GM18873 (cell line): ENCODE data around the gene SCGB2B2.
"Not testable (repeated sequence)": the region's sequence is repeated elsewhere in the genome, so short reads cannot be mapped to it uniquely, and the experiment has no call there.

Experiments used
- ATAC-seq: cut with Tn5 transposase; IDR thresholded peaks from one replicate; pipeline ENCODE4 v1.9.1; 2021; ENCODE audit warnings: mild to moderate bottlenecking, moderate library complexity, moderate number of reproducible peaks; ENCODE audit not compliant: unreplicated experiment, low FRiP score

Gene SCGB2B2

GRCh38 chr19:34671972-34672371, 5.0 kb downstream of the SCGB2B2 start:
- no peak for ATAC-seq

- no peak for ATAC-seq
Measured at GRCh38 chr19:34669305-34669704, 7.7 kb downstream of the SCGB2B2 start.

- ATAC-seq: not testable (repeated sequence)
Measured at GRCh38 chr19:34668690-34669089, 8.3 kb downstream of the SCGB2B2 start.

DNA sequence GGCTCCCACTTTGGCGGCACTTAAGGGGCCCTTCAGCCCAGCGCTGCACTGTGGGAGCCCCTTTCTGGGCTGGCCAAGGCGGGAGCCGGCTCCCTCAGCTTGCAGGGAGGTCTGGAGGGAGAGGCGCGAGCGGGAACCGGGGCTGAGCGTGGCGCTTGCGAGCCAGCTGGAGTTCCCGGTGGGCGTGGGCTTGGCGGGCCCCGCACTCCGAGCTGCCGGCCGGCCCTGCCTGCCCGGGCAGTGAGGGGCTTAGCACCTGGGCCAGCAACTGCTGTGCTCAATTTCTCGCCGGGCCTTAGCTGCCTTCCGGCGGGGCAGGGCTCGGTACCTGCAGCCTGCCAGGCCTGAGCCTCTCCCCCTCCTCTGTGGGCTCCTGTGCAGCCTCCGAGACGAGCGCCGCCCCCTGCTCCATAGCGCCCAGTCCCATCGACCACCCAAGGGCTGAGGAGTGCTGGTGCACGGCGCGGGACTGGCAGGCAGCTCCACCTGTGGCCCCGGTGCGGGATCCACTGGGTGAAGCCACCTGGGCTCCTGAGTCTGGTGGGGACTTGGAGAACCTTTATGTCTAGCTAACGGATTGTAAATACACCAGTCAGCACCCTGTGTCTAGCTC, 8.8 kb downstream of the SCGB2B2 start:
- not testable (repeated sequence) for ATAC-seq

- no peak for ATAC-seq
Measured at GRCh38 chr19:34667349-34668076, 9.4 kb downstream of the SCGB2B2 start.

- no peak for ATAC-seq
Measured at GRCh38 chr19:34666958-34667265, 10.0 kb downstream of the SCGB2B2 start.

- ATAC-seq: no peak
Measured at GRCh38 chr19:34666200-34666957, 10.6 kb downstream of the SCGB2B2 start.

- not testable (repeated sequence) for ATAC-seq
Measured at GRCh38 chr19:34665275-34665674, 11.7 kb downstream of the SCGB2B2 start.

DNA sequence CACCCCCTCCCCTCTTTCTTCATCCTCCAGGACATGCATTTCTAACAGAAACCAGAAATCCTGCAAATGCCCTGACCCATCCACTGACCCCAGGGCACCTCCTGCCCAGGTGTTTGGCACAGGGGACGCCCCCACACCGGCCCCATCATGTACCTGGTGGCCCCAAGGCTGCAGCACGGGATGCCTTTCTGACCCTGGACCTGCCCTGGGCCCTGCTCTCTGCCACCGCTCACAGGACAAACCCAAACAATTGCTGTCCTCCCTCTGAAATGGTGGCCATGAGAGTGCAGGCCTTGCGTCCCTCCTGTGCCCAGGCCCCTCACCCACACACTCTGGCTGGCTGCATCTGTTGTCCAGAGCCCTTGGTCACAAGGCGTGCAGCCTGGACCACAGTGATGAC, 12.1 kb downstream of the SCGB2B2 start:
- no peak for ATAC-seq

- ATAC-seq: no peak
Measured at GRCh38 chr19:34664168-34664567, 12.8 kb downstream of the SCGB2B2 start.

DNA sequence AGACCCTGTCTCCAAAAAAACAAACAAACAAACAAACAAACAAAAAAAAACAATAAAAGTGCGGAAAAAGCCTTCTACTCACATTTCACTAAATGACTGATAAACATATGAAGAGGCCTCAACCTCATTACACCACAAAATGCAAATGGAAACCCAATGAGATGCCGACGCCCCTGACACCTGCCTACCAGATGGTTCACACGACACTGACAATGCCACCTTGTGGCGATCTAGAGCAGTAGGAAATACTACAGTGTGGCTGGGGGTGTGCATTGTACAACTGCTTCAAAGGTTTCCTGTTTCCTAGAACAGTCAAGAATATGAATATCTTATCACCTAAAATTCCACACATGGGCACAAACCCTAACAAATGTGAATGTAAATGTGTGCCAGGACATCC, 14.0 kb downstream of the SCGB2B2 start:
- no peak for ATAC-seq

DNA sequence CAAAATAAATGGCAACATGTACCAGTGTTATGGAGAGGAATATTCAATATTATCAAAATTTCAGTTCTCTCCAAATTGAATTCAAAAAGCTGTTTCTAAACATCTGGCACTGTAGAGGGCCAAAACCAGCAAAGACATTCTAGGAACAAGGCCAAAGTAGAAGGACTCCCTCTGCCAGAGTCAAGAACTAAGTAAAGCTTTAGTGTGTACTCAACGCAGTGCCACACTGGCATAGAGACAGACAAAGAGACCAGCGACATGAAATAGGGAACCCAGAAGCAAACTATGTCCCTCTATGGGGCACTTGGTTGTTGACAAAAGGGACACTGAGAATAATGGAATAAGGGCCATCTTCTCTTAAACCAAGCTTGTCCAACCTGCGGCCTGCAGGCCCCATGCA, 15.6 kb downstream of the SCGB2B2 start:
- ATAC-seq: no peak

DNA sequence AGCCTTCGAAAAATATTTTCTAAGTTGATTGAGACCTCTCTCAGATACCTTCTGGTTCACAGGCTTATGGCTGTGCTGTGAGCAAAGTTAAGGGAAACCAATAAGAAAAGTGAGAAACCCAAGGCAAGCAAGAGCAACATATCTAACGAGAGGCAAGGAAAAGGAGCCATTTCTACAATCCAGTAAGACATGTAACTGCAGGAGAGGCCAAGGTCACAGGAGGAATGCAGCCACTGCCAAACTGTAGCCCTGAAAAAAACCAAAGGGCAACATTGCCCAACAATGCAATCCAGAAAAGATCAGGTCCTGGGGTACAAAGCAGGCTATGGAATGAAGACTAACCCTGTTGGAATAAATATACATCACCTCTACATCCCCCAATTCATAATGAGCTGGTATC, 21.3 kb downstream of the SCGB2B2 start:
- ATAC-seq: no peak

DNA sequence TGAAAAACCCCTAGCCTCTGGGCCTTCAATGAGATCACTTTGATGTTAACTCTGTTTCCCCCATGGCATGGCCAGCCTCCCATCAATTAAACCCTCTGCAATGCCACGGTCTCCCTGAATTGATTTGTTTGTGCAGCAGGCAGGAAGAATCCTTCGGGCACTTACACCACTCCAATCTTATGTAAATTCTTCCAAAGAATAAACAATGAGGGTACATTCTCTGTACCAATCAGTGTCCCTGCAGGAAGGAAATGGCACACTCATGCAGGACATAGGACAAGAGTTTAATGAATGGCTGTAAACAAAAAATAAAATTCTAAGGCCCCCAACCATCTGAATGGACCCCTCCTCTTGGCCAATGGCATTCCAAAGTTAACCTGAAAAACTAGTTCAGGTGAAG, 22.2 kb downstream of the SCGB2B2 start:
- ATAC-seq: no peak

- ATAC-seq: no peak
Measured at GRCh38 chr19:34651747-34652146, 25.2 kb downstream of the SCGB2B2 start.

GRCh38 chr19:34649886-34650543, 26.9 kb downstream of the SCGB2B2 start:
- no peak for ATAC-seq

DNA sequence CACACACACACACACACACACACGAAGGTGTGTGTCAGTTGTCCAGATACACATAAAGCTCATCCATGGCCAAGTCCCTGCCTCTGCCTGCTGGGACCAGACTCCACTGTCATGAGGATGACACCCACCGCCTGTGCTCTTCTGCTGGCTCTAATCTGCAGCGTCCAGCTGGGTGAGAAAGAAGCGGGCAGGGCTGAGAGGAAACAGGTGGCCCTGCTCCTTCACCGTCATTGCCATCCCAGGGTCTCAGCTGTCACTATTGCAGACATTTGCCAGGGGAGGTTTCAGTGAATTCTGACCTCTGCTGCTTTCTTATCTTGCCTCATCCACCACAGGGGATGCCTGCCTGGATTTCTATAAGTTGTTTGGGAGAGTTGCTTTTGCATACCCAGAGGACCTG, 31.4 kb downstream of the SCGB2B2 start:
- no peak for ATAC-seq

DNA sequence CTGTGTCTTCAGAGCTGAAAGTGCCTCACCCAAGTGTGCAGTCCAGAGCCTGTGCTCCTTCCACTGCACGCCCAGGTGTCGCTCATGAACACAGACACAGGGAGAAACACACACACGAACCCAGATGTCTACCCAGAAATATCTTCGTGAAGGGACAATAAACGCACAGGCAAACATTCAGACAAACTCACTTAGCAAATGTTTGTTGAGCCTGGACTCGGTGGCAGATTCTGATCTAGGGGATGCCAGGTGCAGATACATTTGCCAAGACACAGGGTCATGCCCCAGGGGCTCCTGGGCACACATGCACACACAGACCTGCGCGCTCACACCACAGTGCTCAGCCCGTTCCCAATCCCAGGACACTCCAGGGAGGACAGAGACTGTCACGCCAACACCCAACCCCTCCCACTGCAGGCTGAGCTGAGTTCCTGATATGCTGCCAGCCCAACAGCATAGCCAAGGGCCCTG, 31.9 kb downstream of the SCGB2B2 start:
- no peak for ATAC-seq

- ATAC-seq: no peak
Measured at GRCh38 chr19:34642241-34642640, 34.7 kb downstream of the SCGB2B2 start.

GRCh38 chr19:34639491-34640085, 37.4 kb downstream of the SCGB2B2 start:
- ATAC-seq: no peak

- no peak for ATAC-seq
Measured at GRCh38 chr19:34633802-34634201, 43.2 kb downstream of the SCGB2B2 start.
